ENCODE results near the gene USP17L20. TPM values are rescaled to one million over a fixed set of nuclear protein-coding genes. Genes with fewer than 3 reads are reported as not detected.
"Not testable (repeated sequence)": the region's sequence is repeated elsewhere in the genome, so short reads cannot be mapped to it uniquely, and the experiment has no call there.

The USP17L20 gene, protein sequence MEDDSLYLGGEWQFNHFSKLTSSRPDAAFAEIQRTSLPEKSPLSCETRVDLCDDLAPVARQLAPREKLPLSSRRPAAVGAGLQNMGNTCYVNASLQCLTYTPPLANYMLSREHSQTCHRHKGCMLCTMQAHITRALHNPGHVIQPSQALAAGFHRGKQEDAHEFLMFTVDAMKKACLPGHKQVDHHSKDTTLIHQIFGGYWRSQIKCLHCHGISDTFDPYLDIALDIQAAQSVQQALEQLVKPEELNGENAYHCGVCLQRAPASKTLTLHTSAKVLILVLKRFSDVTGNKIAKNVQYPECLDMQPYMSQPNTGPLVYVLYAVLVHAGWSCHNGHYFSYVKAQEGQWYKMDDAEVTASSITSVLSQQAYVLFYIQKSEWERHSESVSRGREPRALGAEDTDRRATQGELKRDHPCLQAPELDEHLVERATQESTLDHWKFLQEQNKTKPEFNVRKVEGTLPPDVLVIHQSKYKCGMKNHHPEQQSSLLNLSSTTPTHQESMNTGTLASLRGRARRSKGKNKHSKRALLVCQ
- not detected in 2 replicates for total RNA-seq (2014; rRNA removed; shearing (Covaris generic))

GRCh38 chr4:9257824-9258223 lies at the start of gene USP17L20:
TSS of gene USP17L20 (plus strand) at chr4:9258124. CDS start at chr4:9258124, 0 bp downstream.
- DNase-seq (ENCODE audit: low spot score); in situ Hi-C loops (cut with HindIII; ENCODE audit: low sequenced_read_pairs): not testable (repeated sequence)

DNA sequence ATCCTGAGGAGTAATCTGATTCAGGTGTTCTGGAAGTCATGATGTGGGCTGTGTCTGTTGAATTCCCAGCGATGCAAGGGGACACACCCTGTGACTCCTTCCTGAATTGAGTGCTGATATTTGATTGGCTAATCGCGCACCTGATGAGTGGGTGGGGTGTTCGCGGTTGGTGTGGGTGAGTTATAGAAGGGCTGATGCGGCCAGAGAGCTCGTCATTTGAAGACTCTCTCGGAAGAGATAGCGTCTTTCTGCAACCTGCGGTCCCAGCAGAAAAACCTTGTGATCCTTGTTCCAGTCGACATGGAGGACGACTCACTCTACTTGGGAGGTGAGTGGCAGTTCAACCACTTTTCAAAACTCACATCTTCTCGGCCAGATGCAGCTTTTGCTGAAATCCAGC lies 47.6 kb upstream of the USP17L20 start, which contains the start of gene USP17L10:
USP17L10 (plus strand) TSS at position 301 of the 400 bp plus-strand sequence; CDS start at position 301, 0 bp downstream.
- DNase-seq (ENCODE audit: low spot score); in situ Hi-C loops (cut with HindIII; ENCODE audit: low sequenced_read_pairs): not testable (repeated sequence)

DNA sequence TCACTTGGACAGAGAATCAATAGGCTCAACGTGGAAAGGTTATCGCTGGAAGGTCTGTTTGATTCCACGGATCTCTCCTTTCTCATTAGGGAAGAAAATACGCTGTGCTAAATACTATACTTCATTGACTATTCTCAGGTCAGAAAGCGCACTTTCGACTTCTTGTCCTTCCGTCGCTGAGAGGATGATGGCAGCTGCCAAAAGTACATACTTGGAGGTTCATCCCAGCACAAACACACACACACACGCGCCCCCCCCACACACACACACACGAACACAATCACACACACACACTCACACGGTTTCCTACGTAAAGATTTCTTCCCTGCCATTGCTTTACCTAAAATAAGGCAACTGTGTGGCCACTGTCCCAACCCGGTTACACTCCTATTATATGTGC lies 43.2 kb upstream of the USP17L20 start:
- in situ Hi-C loops (cut with HindIII; ENCODE audit: low sequenced_read_pairs); DNase-seq (ENCODE audit: low spot score): not testable (repeated sequence)

- in situ Hi-C loops (cut with HindIII; ENCODE audit: low sequenced_read_pairs); DNase-seq (ENCODE audit: low spot score): not testable (repeated sequence)
These were observed 42.8 kb upstream of the USP17L20 start, which contains the start of gene USP17L11 for GRCh38 chr4:9215105-9215504. TSS of gene USP17L11 (plus strand) at chr4:9215405. CDS start at chr4:9215405, 0 bp downstream.

GRCh38 chr4:9219852-9220251 lies 38.1 kb upstream of the USP17L20 start, which contains the start of gene USP17L12:
TSS of gene USP17L12 (plus strand) at chr4:9220152. CDS start at chr4:9220152, 0 bp downstream.
- DNase-seq (ENCODE audit: low spot score); in situ Hi-C loops (cut with HindIII; ENCODE audit: low sequenced_read_pairs): not testable (repeated sequence)

DNA sequence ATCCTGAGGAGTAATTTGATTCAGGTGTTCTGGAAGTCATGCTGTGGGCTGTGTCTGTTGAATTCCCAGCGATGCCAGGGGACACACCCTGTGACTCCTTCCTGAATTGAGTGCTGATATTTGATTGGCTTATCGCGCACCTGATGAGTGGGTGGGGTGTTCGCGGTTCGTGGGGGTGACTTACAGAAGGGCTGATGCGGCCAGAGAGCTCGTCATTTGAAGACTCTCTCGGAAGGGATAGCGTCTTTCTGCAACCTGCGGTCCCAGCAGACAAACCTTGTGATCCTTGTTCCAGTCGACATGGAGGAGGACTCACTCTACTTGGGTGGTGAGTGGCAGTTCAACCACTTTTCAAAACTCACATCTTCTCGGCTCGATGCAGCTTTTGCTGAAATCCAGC lies 33.3 kb upstream of the USP17L20 start, which contains the start of gene USP17L13:
USP17L13 (plus strand) TSS at position 301 of the 400 bp plus-strand sequence; CDS start at position 301, 0 bp downstream.
- DNase-seq (ENCODE audit: low spot score); in situ Hi-C loops (cut with HindIII; ENCODE audit: low sequenced_read_pairs): not testable (repeated sequence)

GRCh38 chr4:9230249-9230648 lies 27.7 kb upstream of the USP17L20 start:
- in situ Hi-C loops (cut with HindIII; ENCODE audit: low sequenced_read_pairs); DNase-seq (ENCODE audit: low spot score): not testable (repeated sequence)

DNA sequence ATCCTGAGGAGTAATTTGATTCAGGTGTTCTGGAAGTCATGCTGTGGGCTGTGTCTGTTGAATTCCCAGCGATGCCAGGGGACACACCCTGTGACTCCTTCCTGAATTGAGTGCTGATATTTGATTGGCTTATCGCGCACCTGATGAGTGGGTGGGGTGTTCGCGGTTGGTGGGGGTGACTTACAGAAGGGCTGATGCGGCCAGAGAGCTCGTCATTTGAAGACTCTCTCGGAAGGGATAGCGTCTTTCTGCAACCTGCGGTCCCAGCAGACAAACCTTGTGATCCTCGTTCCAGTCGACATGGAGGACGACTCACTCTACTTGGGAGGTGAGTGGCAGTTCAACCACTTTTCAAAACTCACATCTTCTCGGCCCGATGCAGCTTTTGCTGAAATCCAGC lies 23.8 kb upstream of the USP17L20 start, which contains the start of gene USP17L15:
USP17L15 (plus strand) TSS at position 301 of the 400 bp plus-strand sequence; CDS start at position 301, 0 bp downstream.
- DNase-seq (ENCODE audit: low spot score); in situ Hi-C loops (cut with HindIII; ENCODE audit: low sequenced_read_pairs): not testable (repeated sequence)

GRCh38 chr4:9238461-9238860 lies 19.5 kb upstream of the USP17L20 start:
- in situ Hi-C loops (cut with HindIII; ENCODE audit: low sequenced_read_pairs): not testable (repeated sequence)
- DNase-seq (ENCODE audit: low spot score): peak; percentile 0

DNA sequence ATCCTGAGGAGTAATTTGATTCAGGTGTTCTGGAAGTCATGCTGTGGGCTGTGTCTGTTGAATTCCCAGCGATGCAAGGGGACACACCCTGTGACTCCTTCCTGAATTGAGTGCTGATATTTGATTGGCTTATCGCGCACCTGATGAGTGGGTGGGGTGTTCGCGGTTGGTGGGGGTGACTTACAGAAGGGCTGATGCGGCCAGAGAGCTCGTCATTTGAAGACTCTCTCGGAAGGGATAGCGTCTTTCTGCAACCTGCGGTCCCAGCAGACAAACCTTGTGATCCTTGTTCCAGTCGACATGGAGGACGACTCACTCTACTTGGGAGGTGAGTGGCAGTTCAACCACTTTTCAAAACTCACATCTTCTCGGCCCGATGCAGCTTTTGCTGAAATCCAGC lies 14.3 kb upstream of the USP17L20 start, which contains the start of gene USP17L17:
USP17L17 (plus strand) TSS at position 301 of the 400 bp plus-strand sequence; CDS start at position 301, 0 bp downstream.
- in situ Hi-C loops (cut with HindIII; ENCODE audit: low sequenced_read_pairs): not testable (repeated sequence)

GRCh38 chr4:9247953-9248680 lies 9.8 kb upstream of the USP17L20 start, which contains the start of gene USP17L18:
TSS of gene USP17L18 (plus strand) at chr4:9248630. CDS start at chr4:9248630, 0 bp downstream.
- in situ Hi-C loops (cut with HindIII; ENCODE audit: low sequenced_read_pairs); DNase-seq (ENCODE audit: low spot score): not testable (repeated sequence)

More for the DNA sequence above, 14.3 kb upstream of the USP17L20 start, which contains the start of gene USP17L17:
- DNase-seq (ENCODE audit: low spot score): not testable (repeated sequence)

- in situ Hi-C loops (cut with HindIII; ENCODE audit: low sequenced_read_pairs); DNase-seq (ENCODE audit: low spot score): not testable (repeated sequence)
These were observed 4.8 kb upstream of the USP17L20 start, which contains the start of gene USP17L19 for GRCh38 chr4:9253078-9253477. TSS of gene USP17L19 (plus strand) at chr4:9253378. CDS start at chr4:9253378, 0 bp downstream.

- DNase-seq (ENCODE audit: low spot score); in situ Hi-C loops (cut with HindIII; ENCODE audit: low sequenced_read_pairs): not testable (repeated sequence)
These were observed 4.6 kb downstream of the USP17L20 start, which contains the start of gene USP17L21 for GRCh38 chr4:9262572-9262971. TSS of gene USP17L21 (plus strand) at chr4:9262872. CDS start at chr4:9262872, 0 bp downstream.

- DNase-seq (ENCODE audit: low spot score); in situ Hi-C loops (cut with HindIII; ENCODE audit: low sequenced_read_pairs): not testable (repeated sequence)
These were observed 9.4 kb downstream of the USP17L20 start, which contains the start of gene USP17L22 for GRCh38 chr4:9267319-9267718. TSS of gene USP17L22 (plus strand) at chr4:9267619. CDS start at chr4:9267619, 0 bp downstream.

- in situ Hi-C loops (cut with HindIII; ENCODE audit: low sequenced_read_pairs); DNase-seq (ENCODE audit: low spot score): not testable (repeated sequence)
These were observed 13.8 kb downstream of the USP17L20 start for GRCh38 chr4:9271719-9272118.

Data from G401 (cell line).